ENCODE results near the gene RUFY3.
"Not testable (repeated sequence)": the region's sequence is repeated elsewhere in the genome, so short reads cannot be mapped to it uniquely, and the experiment has no call there.

Gene RUFY3

DNA sequence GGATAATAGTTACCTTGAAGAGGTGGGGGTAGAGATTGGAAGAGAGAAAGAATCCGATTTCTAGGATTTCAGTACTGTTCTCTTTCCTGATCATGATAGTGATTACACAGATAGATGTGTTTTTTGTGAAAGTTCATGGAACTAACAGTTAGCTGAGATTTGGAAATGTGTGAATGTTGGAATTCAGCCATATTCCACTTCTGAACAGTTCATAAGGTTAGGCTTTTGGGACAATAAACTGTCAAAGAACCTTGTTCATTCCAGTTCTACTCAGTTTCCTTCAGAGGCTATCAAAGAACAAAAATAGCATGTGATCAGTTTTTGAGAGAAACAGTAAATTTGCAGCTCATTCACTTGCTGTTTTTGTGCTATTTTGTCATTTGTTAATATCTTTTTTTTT lies 43.6 kb downstream of the RUFY3 start:
- Histone ChIP-seq H3K36me3 (replicated peaks in 1 of 2; ENCODE audit: control insufficient read depth in 2 of 2, insufficient read depth in 2 of 2, low read length in 2 of 2) (peaks cover 3 to 90% of the 10 kb centered on the region in 2 donors), H3K79me1 (ENCODE audit: low read depth, low read length) (no peaks in the 10 kb centered on the region)

DNA sequence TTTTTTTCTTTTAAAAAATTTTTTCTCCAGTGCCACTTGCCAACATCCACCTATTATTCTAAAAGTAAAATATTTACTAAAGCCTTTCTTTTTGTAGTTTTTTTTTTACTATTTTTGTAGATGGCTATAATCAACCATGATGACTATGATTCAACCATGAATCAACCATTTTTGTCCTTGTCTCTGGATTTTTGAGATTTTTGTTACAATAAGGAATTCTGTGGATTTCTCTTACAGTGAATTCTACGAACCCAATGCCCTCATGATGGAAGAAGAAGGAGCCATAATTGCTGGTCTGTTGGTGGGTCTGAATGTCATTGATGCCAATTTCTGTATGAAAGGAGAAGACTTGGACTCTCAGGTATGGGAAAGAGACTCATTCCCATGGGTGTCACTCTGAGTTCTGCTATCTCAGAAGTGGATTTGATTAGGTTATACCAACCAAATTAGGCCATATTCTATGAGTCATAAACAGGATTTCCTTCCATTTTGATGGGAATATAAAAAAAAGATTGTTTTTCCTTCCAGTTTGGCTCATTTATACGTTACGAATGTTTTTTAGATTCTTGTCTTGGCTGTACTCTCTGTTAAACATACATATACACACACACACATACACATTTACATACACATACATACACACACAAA lies 46.7 kb downstream of the RUFY3 start:
- no peak overlapping the region for H3K4me2 ChIP-seq (ENCODE audit: insufficient read depth, low read length, poor library complexity, severe bottlenecking)
- H2BK12ac ChIP-seq (ENCODE audit: low read length): no peak overlapping the region
- H4K91ac ChIP-seq (ENCODE audit: low read depth, low read length, poor library complexity): no peak overlapping the region
- H3K23ac ChIP-seq (ENCODE audit: low read depth, low read length, poor library complexity): no peak overlapping the region
- H3K9ac ChIP-seq (ENCODE audit: low read depth, low read length, poor library complexity): no peak overlapping the region
- H3K18ac ChIP-seq (ENCODE audit: low read length): no peak overlapping the region
- H3K4ac ChIP-seq (ENCODE audit: low read length): no peak overlapping the region
- H3K79me1 ChIP-seq (ENCODE audit: low read depth, low read length): no peaks in the 10 kb centered on the region
- no peaks in the 10 kb centered on the region for H3K27me3 ChIP-seq (ENCODE audit: control insufficient read depth in 3 of 3, insufficient read depth in 3 of 3, low read depth in 1 of 3, low read length in 3 of 3)
- H2BK120ac ChIP-seq (ENCODE audit: low read depth, low read length): no peak overlapping the region
- no peak overlapping the region for H2BK15ac ChIP-seq (ENCODE audit: low read length)
- H3K4me3 ChIP-seq (ENCODE audit: low read length in 2 of 2): no peak overlapping the region
- no peak overlapping the region for H2AFZ ChIP-seq (ENCODE audit: low read length)
- H2AK5ac ChIP-seq (ENCODE audit: low read depth, low read length): no peak overlapping the region
- H4K8ac ChIP-seq (ENCODE audit: low read depth, low read length): no peak overlapping the region
- no peak overlapping the region for H3K27ac ChIP-seq (replicated peaks; ENCODE audit: low read length)
- no peak overlapping the region for H2BK5ac ChIP-seq (ENCODE audit: low read length)
- H3K9me3 ChIP-seq (replicated peaks in 1 of 2; ENCODE audit: control insufficient read depth in 2 of 2, insufficient read depth in 1 of 2, low read depth in 1 of 2, low read length in 2 of 2): peaks cover 0 to 13% of the 10 kb centered on the region in 2 donors
- H3K4me1 ChIP-seq (ENCODE audit: control insufficient read depth in 2 of 2, insufficient read depth in 1 of 2, low read depth in 1 of 2, low read length in 2 of 2): no peaks in the 10 kb centered on the region
- no peak overlapping the region for H3K14ac ChIP-seq (ENCODE audit: low read length)
- no CpG with 5 or more reads among the region's 3 CpGs for WGBS, 2 donors (ENCODE audit: extremely low coverage in 2 of 2, insufficient read length in 2 of 2, insufficient replicate concordance in 1 of 2)
- DNase-seq (ENCODE audit: low spot score): no peak
- H3K36me3 ChIP-seq (replicated peaks in 1 of 2; ENCODE audit: control insufficient read depth in 2 of 2, insufficient read depth in 2 of 2, low read length in 2 of 2): peaks cover 3 to 92% of the 10 kb centered on the region in 2 donors

More for the DNA sequence above, 43.6 kb downstream of the RUFY3 start:
- Histone ChIP-seq H3K23ac (ENCODE audit: low read depth, low read length, poor library complexity) (no peak overlapping the region), H3K9ac (ENCODE audit: low read depth, low read length, poor library complexity) (no peak overlapping the region), H2BK15ac (ENCODE audit: low read length) (no peak overlapping the region), H2BK5ac (ENCODE audit: low read length) (no peak overlapping the region), H4K91ac (ENCODE audit: low read depth, low read length, poor library complexity) (no peak overlapping the region), H2AFZ (ENCODE audit: low read length) (no peak overlapping the region), H3K14ac (ENCODE audit: low read length) (no peak overlapping the region), H3K4ac (ENCODE audit: low read length) (no peak overlapping the region), H4K8ac (ENCODE audit: low read depth, low read length) (no peak overlapping the region), H2BK12ac (ENCODE audit: low read length) (no peak overlapping the region), H3K18ac (ENCODE audit: low read length) (no peak overlapping the region), H2BK120ac (ENCODE audit: low read depth, low read length) (no peak overlapping the region), H2AK5ac (ENCODE audit: low read depth, low read length) (no peak overlapping the region), H3K4me2 (ENCODE audit: insufficient read depth, low read length, poor library complexity, severe bottlenecking) (no peak overlapping the region), H3K27me3 (ENCODE audit: control insufficient read depth in 3 of 3, insufficient read depth in 3 of 3, low read depth in 1 of 3, low read length in 3 of 3) (no peaks in the 10 kb centered on the region), H3K4me3 (ENCODE audit: low read length in 2 of 2) (no peak overlapping the region), H3K4me1 (ENCODE audit: control insufficient read depth in 2 of 2, insufficient read depth in 1 of 2, low read depth in 1 of 2, low read length in 2 of 2) (no peaks in the 10 kb centered on the region), H3K27ac (replicated peaks; ENCODE audit: low read length) (no peak overlapping the region), H3K9me3 (replicated peaks in 1 of 2; ENCODE audit: control insufficient read depth in 2 of 2, insufficient read depth in 1 of 2, low read depth in 1 of 2, low read length in 2 of 2) (peaks cover 0 to 13% of the 10 kb centered on the region in 2 donors)
- WGBS, 2 donors (ENCODE audit: extremely low coverage in 2 of 2, insufficient read length in 2 of 2, insufficient replicate concordance in 1 of 2): no CpG with 5 or more reads among the region's 1 CpG
- DNase-seq (ENCODE audit: low spot score): no peak

DNA sequence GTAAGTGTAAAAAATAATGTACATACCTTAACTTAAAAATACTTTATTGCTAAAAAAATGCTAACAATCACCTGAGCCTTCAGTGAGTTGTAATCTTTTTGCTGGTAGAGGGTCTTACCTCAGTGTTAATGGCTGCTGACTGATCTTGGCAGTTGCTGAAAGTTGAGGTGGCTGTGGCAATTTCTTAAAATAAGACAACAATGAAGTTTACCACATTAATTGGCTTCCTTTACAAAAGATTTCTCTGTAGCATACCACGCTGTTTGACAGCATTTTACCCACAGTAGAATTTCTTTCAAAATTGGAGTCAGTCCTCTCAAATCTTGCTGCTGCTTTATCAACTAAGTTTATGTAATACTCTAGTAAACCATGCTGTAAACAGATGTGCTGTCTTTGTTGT lies 47.6 kb downstream of the RUFY3 start:
- not testable (repeated sequence) for H3K9ac ChIP-seq (ENCODE audit: low read depth, low read length, poor library complexity); H4K91ac ChIP-seq (ENCODE audit: low read depth, low read length, poor library complexity); DNase-seq (ENCODE audit: low spot score); H2BK5ac ChIP-seq (ENCODE audit: low read length); H3K23ac ChIP-seq (ENCODE audit: low read depth, low read length, poor library complexity); H3K79me1 ChIP-seq (ENCODE audit: low read depth, low read length); H3K27me3 ChIP-seq (ENCODE audit: control insufficient read depth in 3 of 3, insufficient read depth in 3 of 3, low read depth in 1 of 3, low read length in 3 of 3); H3K4ac ChIP-seq (ENCODE audit: low read length); H3K14ac ChIP-seq (ENCODE audit: low read length); H3K18ac ChIP-seq (ENCODE audit: low read length); H2BK120ac ChIP-seq (ENCODE audit: low read depth, low read length); H3K9me3 ChIP-seq (replicated peaks in 1 of 2; ENCODE audit: control insufficient read depth in 2 of 2, insufficient read depth in 1 of 2, low read depth in 1 of 2, low read length in 2 of 2); H4K8ac ChIP-seq (ENCODE audit: low read depth, low read length); H3K4me3 ChIP-seq (ENCODE audit: low read length in 2 of 2); H2BK12ac ChIP-seq (ENCODE audit: low read length); H2AFZ ChIP-seq (ENCODE audit: low read length); H3K4me2 ChIP-seq (ENCODE audit: insufficient read depth, low read length, poor library complexity, severe bottlenecking); H2AK5ac ChIP-seq (ENCODE audit: low read depth, low read length); H3K27ac ChIP-seq (replicated peaks; ENCODE audit: low read length); H2BK15ac ChIP-seq (ENCODE audit: low read length); H3K4me1 ChIP-seq (ENCODE audit: control insufficient read depth in 2 of 2, insufficient read depth in 1 of 2, low read depth in 1 of 2, low read length in 2 of 2)
- peaks cover 3 to 90% of the 10 kb centered on the region in 2 donors for H3K36me3 ChIP-seq (replicated peaks in 1 of 2; ENCODE audit: control insufficient read depth in 2 of 2, insufficient read depth in 2 of 2, low read length in 2 of 2)
- WGBS, 2 donors (ENCODE audit: extremely low coverage in 2 of 2, insufficient read length in 2 of 2, insufficient replicate concordance in 1 of 2): no CpG with 5 or more reads among the region's 1 CpG

DNA sequence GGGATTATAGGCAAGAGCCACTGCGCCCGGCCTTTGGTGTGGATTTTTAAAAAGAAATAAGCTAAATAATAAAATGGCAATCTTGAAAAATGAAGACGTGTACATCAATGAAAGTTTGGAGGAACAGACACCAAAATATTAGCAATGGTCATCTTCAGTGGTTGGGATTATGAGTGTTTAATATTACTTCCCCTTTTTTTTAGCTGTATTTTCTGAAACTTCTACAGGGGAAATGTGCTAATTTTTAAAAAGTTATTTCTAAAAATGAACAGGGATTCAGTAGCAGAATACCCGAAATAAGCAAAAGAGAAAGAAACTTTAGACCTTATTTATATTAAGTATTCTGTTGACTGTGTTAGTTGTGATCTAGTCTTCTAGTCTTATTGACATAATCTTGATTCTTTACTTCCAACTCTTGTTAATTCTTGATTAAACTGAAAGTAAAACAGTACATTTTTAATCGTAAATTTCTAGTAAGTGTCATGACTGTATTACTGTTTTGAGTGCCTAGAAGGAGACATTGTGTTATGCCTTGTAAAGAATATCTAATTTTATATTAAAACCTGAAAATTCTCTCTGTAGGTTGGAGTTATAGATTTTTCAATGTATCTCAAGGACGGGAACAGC lies 51.3 kb downstream of the RUFY3 start:
- Histone ChIP-seq H4K91ac (ENCODE audit: low read depth, low read length, poor library complexity) (no peak overlapping the region), H3K36me3 (replicated peaks in 1 of 2; ENCODE audit: control insufficient read depth in 2 of 2, insufficient read depth in 2 of 2, low read length in 2 of 2) (peaks cover 0 to 93% of the 10 kb centered on the region in 2 donors), H2AFZ (ENCODE audit: low read length) (no peak overlapping the region), H3K4me2 (ENCODE audit: insufficient read depth, low read length, poor library complexity, severe bottlenecking) (no peak overlapping the region), H2BK5ac (ENCODE audit: low read length) (no peak overlapping the region), H3K18ac (ENCODE audit: low read length) (no peak overlapping the region), H3K23ac (ENCODE audit: low read depth, low read length, poor library complexity) (no peak overlapping the region), H3K4me1 (ENCODE audit: control insufficient read depth in 2 of 2, insufficient read depth in 1 of 2, low read depth in 1 of 2, low read length in 2 of 2) (no peaks in the 10 kb centered on the region), H3K27ac (replicated peaks; ENCODE audit: low read length) (no peak overlapping the region), H2BK120ac (ENCODE audit: low read depth, low read length) (no peak overlapping the region), H2BK12ac (ENCODE audit: low read length) (no peak overlapping the region), H3K9ac (ENCODE audit: low read depth, low read length, poor library complexity) (no peak overlapping the region), H4K8ac (ENCODE audit: low read depth, low read length) (no peak overlapping the region), H3K4ac (ENCODE audit: low read length) (no peak overlapping the region), H3K9me3 (replicated peaks in 1 of 2; ENCODE audit: control insufficient read depth in 2 of 2, insufficient read depth in 1 of 2, low read depth in 1 of 2, low read length in 2 of 2) (no peaks in the 10 kb centered on the region), H2AK5ac (ENCODE audit: low read depth, low read length) (no peak overlapping the region), H3K27me3 (ENCODE audit: control insufficient read depth in 3 of 3, insufficient read depth in 3 of 3, low read depth in 1 of 3, low read length in 3 of 3) (no peaks in the 10 kb centered on the region), H3K79me1 (ENCODE audit: low read depth, low read length) (no peaks in the 10 kb centered on the region), H3K14ac (ENCODE audit: low read length) (no peak overlapping the region), H3K4me3 (ENCODE audit: low read length in 2 of 2) (no peak overlapping the region), H2BK15ac (ENCODE audit: low read length) (no peak overlapping the region)
- DNase-seq (ENCODE audit: low spot score): no peak
- no CpG with 5 or more reads among the region's 6 CpGs for WGBS, 2 donors (ENCODE audit: extremely low coverage in 2 of 2, insufficient read length in 2 of 2, insufficient replicate concordance in 1 of 2)

All from neuronal stem cell (in vitro differentiated cells).